Measurements from ENCODE around the gene TRMT11. TPM values are rescaled to one million over a fixed set of nuclear protein-coding genes. Genes with fewer than 3 reads are reported as not detected.

The TRMT11 gene
- total and polyA plus RNA-seq, 2 of the 13 experiments (the other 11 are each of a cell fraction or from before 2014, with no cell fraction given): 42.2 to 81.9 TPM

- TF ChIP-seq ZNF407 (CRISPR knock-in tag; IDR thresholded peaks at IDR 0.05; ENCODE audit: not compliant biosample characterization) (no peak), MLXIP (CRISPR knock-in tag; IDR thresholded peaks at IDR 0.05; ENCODE audit: borderline replicate concordance) (peak; percentile 82; the same call in 1 of the 2 replicates), ZNF703 (CRISPR knock-in tag; IDR thresholded peaks at IDR 0.05; ENCODE audit: borderline replicate concordance) (no peak), MAX (IDR thresholded peaks at IDR 0.05) (peak; percentile 33; the same call in 1 of the 2 replicates), MIXL1 (CRISPR knock-in tag; IDR thresholded peaks at IDR 0.05) (0 out of 2 replicates have a peak, but pooled peaks have one; percentile 53), ZNF367 (CRISPR knock-in tag; IDR thresholded peaks at IDR 0.05; ENCODE audit: borderline replicate concordance) (no peak), HNF4A (CRISPR knock-in tag; IDR thresholded peaks at IDR 0.05) (peak; percentile 67), TARDBP (CRISPR knock-in tag; IDR thresholded peaks at IDR 0.05) (peak; percentile 64), ZSCAN30 (CRISPR knock-in tag; IDR thresholded peaks at IDR 0.05) (no peak), SIX4 (CRISPR knock-in tag; IDR thresholded peaks at IDR 0.05) (peak; percentile 80), ZNF124 (CRISPR knock-in tag; IDR thresholded peaks at IDR 0.05) (0 out of 2 replicates have a peak, but pooled peaks have one; percentile 15), ZSCAN31 (CRISPR knock-in tag; IDR thresholded peaks at IDR 0.05; ENCODE audit: low read depth) (peak; percentile 53; the same call in 1 of the 2 replicates), TEF (CRISPR knock-in tag; IDR thresholded peaks at IDR 0.05) (no peak), ZNF564 (CRISPR knock-in tag; IDR thresholded peaks at IDR 0.05) (0 out of 2 replicates have a peak, but pooled peaks have one; percentile 26), IRF1 (CRISPR knock-in tag; IDR thresholded peaks at IDR 0.05; ENCODE audit: low read depth) (no peak)
Observed at GRCh38 chr6:126076992-126077664, 90.8 kb downstream of the TRMT11 start (continued).

Measured in HepG2 (cell line).